OCI-LY3 (cell line): ENCODE measurements around the gene TRIM8.

Experiments
- H2AFZ ChIP-seq: fragments of 200-600, 300-600 bp; shearing (Covaris generic); 2 replicates; pipeline ENCODE4 v1.6.0; 2014; ENCODE audit warnings: antibody characterized with exemption, low read depth, low read length
- H3K27ac ChIP-seq: fragments of 200-600, 300-600 bp; sonication (generic); 2 replicates; pipeline ENCODE4 v1.5.1; 2014; ENCODE audit warnings: mild to moderate bottlenecking, low read length, moderate library complexity, mixed read lengths
- H3K27me3 ChIP-seq: fragments of 200-600, 300-600 bp; sonication (generic); 2 replicates; pipeline ENCODE4 v1.6.1; 2014; ENCODE audit warnings: low read depth, low read length, mixed read lengths
- H3K36me3 ChIP-seq: fragments of 200-600, 300-600 bp; sonication (generic); replicated peaks from 2 replicates; pipeline ENCODE3; 2014; ENCODE audit warnings: low read depth, low read length, mixed read lengths
- H3K4me1 ChIP-seq: fragments of 300-600, 200-600 bp; sonication (generic); 2 replicates; pipeline ENCODE4 v1.6.1; 2014; ENCODE audit warnings: low read length, mixed read lengths
- H3K4me2 ChIP-seq: fragments of 200-600, 300-600 bp; sonication (generic); 2 replicates; pipeline ENCODE4 v1.6.1; 2014; ENCODE audit warnings: low read length, mixed read lengths
- H3K4me3 ChIP-seq: fragments of 300-600, 200-600 bp; sonication (generic); 2 replicates; pipeline ENCODE4 v1.5.1; 2014; ENCODE audit warnings: antibody characterized with exemption, mild to moderate bottlenecking, low read length, moderate library complexity
- H3K79me2 ChIP-seq: fragments of 300-600, 200-600 bp; shearing (Covaris generic); 2 replicates; pipeline ENCODE4 v1.6.1; 2014; ENCODE audit warnings: mild to moderate bottlenecking, low read length, mixed read lengths
- H3K9ac ChIP-seq: fragments of 300-600, 200-600 bp; shearing (Covaris generic); 2 replicates; pipeline ENCODE4 v1.6.0; 2014; ENCODE audit warnings: mild to moderate bottlenecking, low read length, moderate library complexity
- H3K9me3 ChIP-seq: fragments of 200-600, 300-600 bp; shearing (Covaris generic); 2 replicates; pipeline ENCODE4 v1.6.1; 2014; ENCODE audit warnings: low read length, mixed read lengths; ENCODE audit not compliant: insufficient read depth
- H4K20me1 ChIP-seq: fragments of 200-600, 300-600 bp; sonication (generic); 2 replicates; pipeline ENCODE4 v1.6.1; 2016; ENCODE audit warnings: low read length, mixed read lengths; ENCODE audit not compliant: insufficient read depth
- EZH2phosphoT487 ChIP-seq: fragments of 200-600 bp; shearing (Covaris generic); IDR thresholded peaks from 2 replicates; pipeline ENCODE4 v1.6.1; 2018; ENCODE audit warnings: antibody characterized with exemption, mixed run types, low read depth
- TF ChIP-seq, protein P1 (sequence below): fragments of 200-600, 300-600 bp; sonication (generic); IDR thresholded peaks from 2 replicates; pipeline ENCODE4 v1.5.1; 2014; ENCODE audit warnings: antibody characterized with exemption, low read length, low read depth

The TRIM8 gene

DNA sequence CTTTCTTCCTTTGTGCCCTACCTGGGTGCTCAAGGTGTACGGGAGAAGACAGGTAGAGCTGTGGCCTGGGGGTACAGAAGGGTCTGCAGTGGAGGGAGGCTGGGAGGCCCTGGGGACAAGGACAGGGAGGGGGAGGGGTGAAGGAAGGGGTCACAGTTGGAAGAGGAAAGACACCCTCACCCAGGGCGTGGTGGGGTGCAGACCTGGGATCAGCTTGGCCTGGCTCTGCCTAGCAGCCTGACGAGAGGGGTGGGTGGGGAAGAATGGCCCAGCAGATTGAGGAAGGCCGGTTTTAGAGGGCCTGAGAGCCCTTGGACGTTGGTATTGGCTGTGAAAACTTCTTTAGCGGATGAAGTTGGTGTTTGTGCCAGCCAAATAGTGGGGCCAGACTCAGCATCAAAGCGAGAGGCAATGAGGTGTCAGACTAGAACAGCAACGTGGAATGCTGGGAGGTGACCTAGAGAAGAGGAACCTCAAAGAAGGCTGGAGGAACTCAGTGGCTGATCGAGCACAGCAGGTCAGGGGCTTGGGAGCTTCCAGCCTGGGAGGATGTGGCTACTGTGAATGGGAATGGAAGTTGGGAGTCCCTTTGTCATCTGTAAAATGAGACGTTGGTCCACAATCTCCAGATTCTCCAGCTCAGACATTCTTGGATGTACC is 18.1 kb upstream of the TRIM8 start:
- H3K9ac ChIP-seq = no peak overlapping the region
- no peak for TF ChIP-seq EZH2phosphoT487
- TF ChIP-seq, protein P1, sequence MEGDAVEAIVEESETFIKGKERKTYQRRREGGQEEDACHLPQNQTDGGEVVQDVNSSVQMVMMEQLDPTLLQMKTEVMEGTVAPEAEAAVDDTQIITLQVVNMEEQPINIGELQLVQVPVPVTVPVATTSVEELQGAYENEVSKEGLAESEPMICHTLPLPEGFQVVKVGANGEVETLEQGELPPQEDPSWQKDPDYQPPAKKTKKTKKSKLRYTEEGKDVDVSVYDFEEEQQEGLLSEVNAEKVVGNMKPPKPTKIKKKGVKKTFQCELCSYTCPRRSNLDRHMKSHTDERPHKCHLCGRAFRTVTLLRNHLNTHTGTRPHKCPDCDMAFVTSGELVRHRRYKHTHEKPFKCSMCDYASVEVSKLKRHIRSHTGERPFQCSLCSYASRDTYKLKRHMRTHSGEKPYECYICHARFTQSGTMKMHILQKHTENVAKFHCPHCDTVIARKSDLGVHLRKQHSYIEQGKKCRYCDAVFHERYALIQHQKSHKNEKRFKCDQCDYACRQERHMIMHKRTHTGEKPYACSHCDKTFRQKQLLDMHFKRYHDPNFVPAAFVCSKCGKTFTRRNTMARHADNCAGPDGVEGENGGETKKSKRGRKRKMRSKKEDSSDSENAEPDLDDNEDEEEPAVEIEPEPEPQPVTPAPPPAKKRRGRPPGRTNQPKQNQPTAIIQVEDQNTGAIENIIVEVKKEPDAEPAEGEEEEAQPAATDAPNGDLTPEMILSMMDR = no peak

DNA sequence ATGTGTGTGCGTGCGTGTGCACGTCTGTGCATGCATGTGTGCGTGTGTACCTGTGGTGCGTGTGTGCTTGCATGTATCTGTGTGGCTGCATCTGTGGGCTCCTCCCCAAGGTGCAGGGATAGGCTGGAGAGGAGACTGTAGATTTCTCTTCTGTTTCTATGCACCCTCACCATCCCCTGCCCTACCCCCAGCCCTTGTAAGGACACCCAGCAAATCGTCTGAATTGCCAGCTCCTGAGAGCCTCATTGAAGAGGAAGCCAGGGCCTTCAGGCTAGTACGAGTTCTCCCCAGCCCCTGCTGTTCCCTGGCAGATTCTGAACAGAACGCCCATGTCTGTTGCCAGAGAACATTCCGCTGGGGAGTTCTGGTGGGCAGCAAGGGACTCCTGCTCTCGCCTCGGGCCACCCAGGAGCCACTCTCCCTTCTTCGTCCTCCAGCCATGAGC is 17.0 kb upstream of the TRIM8 start:
- peaks cover 5% of the 10 kb centered on the region; the same call in 1 of the 2 replicates for H3K4me1 ChIP-seq

More for the DNA sequence above, 18.1 kb upstream of the TRIM8 start:
- H2AFZ ChIP-seq = no peak overlapping the region
- H3K79me2 ChIP-seq = no peaks in the 10 kb centered on the region
- no peaks in the 10 kb centered on the region for H3K36me3 ChIP-seq
- no peaks in the 10 kb centered on the region for H4K20me1 ChIP-seq
- no peak overlapping the region for H3K27ac ChIP-seq
- H3K9me3 ChIP-seq = no peaks in the 10 kb centered on the region
- no peak overlapping the region for H3K4me2 ChIP-seq
- H3K4me1 ChIP-seq = peaks cover 5% of the 10 kb centered on the region; the same call in 1 of the 2 replicates
- no peaks in the 10 kb centered on the region for H3K27me3 ChIP-seq
- H3K4me3 ChIP-seq = no peak overlapping the region

DNA sequence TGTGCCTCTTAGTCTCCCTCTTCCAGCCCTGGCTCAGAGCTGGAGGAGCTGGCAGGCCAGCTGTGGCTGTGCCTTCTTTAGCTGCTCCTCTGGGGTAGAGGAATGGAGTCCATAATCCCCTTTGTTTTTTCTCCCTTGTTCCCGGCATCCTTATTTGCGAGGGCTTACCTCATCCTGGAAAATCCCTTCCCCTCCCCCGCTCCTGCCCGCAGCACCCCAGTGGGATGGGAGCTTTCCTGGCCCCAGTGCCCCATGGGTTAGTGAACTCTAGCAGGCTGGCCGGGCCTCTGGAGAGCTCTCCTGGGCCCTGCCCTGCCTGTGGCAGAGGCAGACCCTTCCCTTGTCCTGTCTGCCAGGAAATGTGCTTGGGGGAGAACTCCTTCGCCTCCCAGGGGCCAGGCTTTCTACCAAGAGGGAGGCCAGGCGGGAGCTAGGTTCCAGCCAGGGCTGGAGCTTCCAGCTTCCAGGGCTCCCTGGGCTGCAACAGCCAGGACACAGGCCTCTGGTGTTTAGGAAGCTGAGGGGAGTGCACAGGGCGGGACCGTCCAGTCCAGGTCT is 16.5 kb upstream of the TRIM8 start:
- H3K9ac ChIP-seq = no peak overlapping the region
- H3K4me2 ChIP-seq = no peak overlapping the region

More for the DNA sequence above, 17.0 kb upstream of the TRIM8 start:
- Histone ChIP-seq H2AFZ (no peak overlapping the region), H3K27me3 (no peaks in the 10 kb centered on the region), H3K9ac (no peak overlapping the region), H3K4me2 (no peak overlapping the region), H3K4me3 (no peak overlapping the region), H3K36me3 (no peaks in the 10 kb centered on the region), H3K9me3 (no peaks in the 10 kb centered on the region), H3K79me2 (no peaks in the 10 kb centered on the region), H4K20me1 (no peaks in the 10 kb centered on the region), H3K27ac (no peak overlapping the region)
- no peak for TF ChIP-seq EZH2phosphoT487
- TF ChIP-seq, protein P1 = no peak

DNA sequence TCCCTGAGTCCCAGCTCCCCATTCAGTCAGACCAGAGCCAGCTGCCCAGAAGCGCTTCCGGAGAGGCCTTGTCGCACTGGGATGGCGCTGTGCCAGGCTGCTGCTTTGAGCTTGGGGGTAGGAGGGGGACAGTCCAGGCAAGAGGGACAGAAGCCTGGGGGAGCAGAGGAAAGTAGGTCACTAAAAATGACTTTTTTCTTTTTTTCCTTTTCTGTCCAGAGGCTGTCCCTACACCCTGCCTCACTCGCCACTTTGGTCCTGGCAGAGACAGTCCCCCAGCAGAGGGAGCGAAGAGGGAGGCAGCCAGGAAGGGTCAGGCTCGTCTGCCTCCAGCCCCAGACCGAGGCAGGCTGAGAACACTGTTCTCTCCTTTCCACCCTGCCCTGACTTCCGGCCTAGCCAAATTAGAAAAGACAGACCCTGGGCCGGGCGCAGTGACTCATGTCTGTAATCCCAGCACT is 15.8 kb upstream of the TRIM8 start:
- TF ChIP-seq, protein P1 = no peak
- no peak for TF ChIP-seq EZH2phosphoT487
- H3K4me2 ChIP-seq = no peak overlapping the region
- no peaks in the 10 kb centered on the region for H3K79me2 ChIP-seq
- H3K36me3 ChIP-seq = no peaks in the 10 kb centered on the region
- H3K9ac ChIP-seq = no peak overlapping the region
- H3K4me1 ChIP-seq = peaks cover 3% of the 10 kb centered on the region; the same call in 1 of the 2 replicates
- H3K4me3 ChIP-seq = no peak overlapping the region
- no peak overlapping the region for H3K27ac ChIP-seq
- H4K20me1 ChIP-seq = no peaks in the 10 kb centered on the region
- H3K9me3 ChIP-seq = no peaks in the 10 kb centered on the region
- H2AFZ ChIP-seq = no peak overlapping the region
- no peaks in the 10 kb centered on the region for H3K27me3 ChIP-seq

More for the DNA sequence above, 16.5 kb upstream of the TRIM8 start:
- Histone ChIP-seq H3K79me2 (no peaks in the 10 kb centered on the region), H3K4me1 (peaks cover 5% of the 10 kb centered on the region; the same call in 1 of the 2 replicates), H3K27me3 (no peaks in the 10 kb centered on the region), H3K4me3 (no peak overlapping the region), H4K20me1 (no peaks in the 10 kb centered on the region), H3K36me3 (no peaks in the 10 kb centered on the region), H3K9me3 (no peaks in the 10 kb centered on the region), H3K27ac (no peak overlapping the region), H2AFZ (no peak overlapping the region)
- TF ChIP-seq EZH2phosphoT487 = no peak
- TF ChIP-seq, protein P1 = no peak
